GM23338 (cell line): ENCODE data around the gene HSPA2. TPM values are rescaled to one million over a fixed set of nuclear protein-coding genes. Genes with fewer than 3 reads are reported as not detected.

Experiments used
- ATAC-seq: fragments of 200-7000 bp; cut with Tn5 transposase; 3 replicates; pipeline ENCODE4 v1.9.1; 2020
- DNase-seq: peaks from one replicate; pipeline ENCODE4 v3.0.0-alpha.2; 2015; ENCODE audit warnings: low spot score
- H2AFZ ChIP-seq: fragments of 200-600 bp; sonication (generic); 2 replicates; pipeline ENCODE4 v1.8.0; 2016; ENCODE audit warnings: antibody characterized with exemption, mild to moderate bottlenecking, moderate library complexity
- H3F3A ChIP-seq: fragments of 200-600 bp; sonication (generic); replicated peaks from 2 replicates; pipeline ENCODE4 v1.8.0; 2017; ENCODE audit warnings: antibody characterized with exemption, mixed run types, low read depth
- H3K27ac ChIP-seq: fragments of 200-600 bp; sonication (generic); 2 replicates; pipeline ENCODE4 v1.6.1; 2016; ENCODE audit warnings: low read depth
- H3K27me3 ChIP-seq: fragments of 200-600 bp; sonication (generic); 2 replicates; pipeline ENCODE4 v1.8.0; 2016; ENCODE audit warnings: mild to moderate bottlenecking, mixed run types, moderate library complexity; ENCODE audit not compliant: insufficient read depth
- H3K36me3 ChIP-seq: fragments of 200-600 bp; sonication (generic); 2 replicates; pipeline ENCODE4 v1.8.0; 2016; ENCODE audit warnings: mild to moderate bottlenecking; ENCODE audit not compliant: insufficient read depth
- H3K4me1 ChIP-seq: fragments of 200-600 bp; sonication (generic); 2 replicates; pipeline ENCODE4 v1.8.0; 2016; ENCODE audit warnings: mild to moderate bottlenecking, moderate library complexity; ENCODE audit not compliant: insufficient read depth
- H3K4me2 ChIP-seq: fragments of 200-600 bp; sonication (generic); 2 replicates; pipeline ENCODE4 v1.7.1; 2017; ENCODE audit warnings: mixed run types
- H3K4me3 ChIP-seq: fragments of 200-600 bp; sonication (generic); 2 replicates; pipeline ENCODE4 v1.6.1; 2016; ENCODE audit warnings: mixed run types
- H3K79me2 ChIP-seq: fragments of 200-600 bp; sonication (generic); replicated peaks from 2 replicates; pipeline ENCODE4 v1.8.0; 2017; ENCODE audit warnings: mild to moderate bottlenecking; ENCODE audit not compliant: insufficient read depth
- H3K9me2 ChIP-seq: fragments of 200-600 bp; sonication (generic); 2 replicates; pipeline ENCODE4 v1.8.0; 2017; ENCODE audit not compliant: insufficient read depth
- H4K20me1 ChIP-seq: fragments of 200-600 bp; sonication (generic); replicated peaks from 2 replicates; pipeline ENCODE4 v1.8.0; 2017; ENCODE audit warnings: mild to moderate bottlenecking; ENCODE audit not compliant: insufficient read depth
- H3K27ac Mint-ChIP-seq: 2 replicates; pipeline ENCODE4 v1.8.0; 2020; ENCODE audit warnings: inconsistent platforms, mild to moderate bottlenecking, moderate library complexity, mixed read lengths
- H3K27me3 Mint-ChIP-seq: 3 replicates; pipeline ENCODE4 v1.8.0; 2022; ENCODE audit warnings: low read depth, mild to moderate bottlenecking, moderate library complexity, mixed read lengths, inconsistent platforms; ENCODE audit not compliant: insufficient read depth, poor library complexity
- H3K36me3 Mint-ChIP-seq: 3 replicates; pipeline ENCODE4 v1.8.0; 2021; ENCODE audit warnings: low read depth, mild to moderate bottlenecking, inconsistent platforms, moderate library complexity, mixed read lengths
- H3K4me1 Mint-ChIP-seq: 3 replicates; pipeline ENCODE4 v1.8.0; 2020; ENCODE audit warnings: mild to moderate bottlenecking, inconsistent platforms, mixed read lengths
- H3K4me3 Mint-ChIP-seq: 3 replicates; pipeline ENCODE4 v1.8.0; 2021; ENCODE audit warnings: moderate library complexity, mild to moderate bottlenecking, inconsistent platforms, mixed read lengths
- H3K9me3 Mint-ChIP-seq: 3 replicates; pipeline ENCODE4 v1.8.0; 2020; ENCODE audit warnings: moderate library complexity, mild to moderate bottlenecking, inconsistent platforms, mixed read lengths
- CREB1 ChIP-seq: fragments of 250-450 bp; sonication (Bioruptor Pico); IDR thresholded peaks from 2 replicates; pipeline ENCODE4 v1.5.0; 2020; ENCODE audit warnings: low read depth, mild to moderate bottlenecking, moderate library complexity
- CTCF ChIP-seq, 2 experiments: fragments of 200-600 bp in 1 of 2; sonication (generic) in 1 of 2; conservative IDR thresholded peaks; 2 replicates each; pipeline versions ENCODE4 v1.5.1 to v1.6.1; 2016 to 2017; ENCODE audit warnings: antibody characterized with exemption in 2 of 2, low read depth in 2 of 2, mild to moderate bottlenecking in 2 of 2, moderate library complexity in 1 of 2
- ETS1 ChIP-seq: IDR thresholded peaks from 2 replicates; pipeline ENCODE4 v1.6.1; 2016; ENCODE audit warnings: antibody characterized with exemption
- EZH2 ChIP-seq: fragments of 200-600 bp; sonication (generic); IDR thresholded peaks from one replicate; pipeline ENCODE4 v1.8.0; 2017; ENCODE audit warnings: antibody characterized with exemption, mild to moderate bottlenecking, low read depth; ENCODE audit not compliant: unreplicated experiment
- EZH2phosphoT487 ChIP-seq: fragments of 200-600 bp; sonication (generic); IDR thresholded peaks from one replicate; pipeline ENCODE4 v1.8.1; 2018; ENCODE audit warnings: antibody characterized with exemption; ENCODE audit not compliant: unreplicated experiment
- NANOG ChIP-seq: IDR thresholded peaks from 2 replicates; pipeline ENCODE4 v1.6.1; 2016; ENCODE audit warnings: antibody characterized with exemption, borderline replicate concordance
- POLR2AphosphoS5 ChIP-seq: IDR thresholded peaks from 2 replicates; pipeline ENCODE4 v1.6.1; 2016; ENCODE audit warnings: antibody characterized with exemption, low read depth
- ZNF331 ChIP-seq: fragments of 250-450 bp; sonication (Bioruptor Pico); IDR thresholded peaks from 2 replicates; pipeline ENCODE4 v1.5.0; 2020; ENCODE audit warnings: low read depth, mild to moderate bottlenecking, moderate library complexity
- polyA plus RNA-seq: library from polyadenylated mRNA; unstranded; fragments of >200 nt; fragmentation: Nextera tagmentation; extraction: Ambion mirVana; gene quantifications from 2 replicates; pipeline ENCODE4 v1.2.1, GENCODE V29; 2016
- total RNA-seq: library from RNA; depleted of rRNA; stranded (reverse); fragments of >200 nt; shearing (Covaris generic); gene quantifications from 2 replicates; pipeline ENCODE4 v1.2.3, GENCODE V29; 2014

The HSPA2 gene
- total and polyA plus RNA-seq, 2 experiments from 2014 or later, result 88.5 to 130 TPM

GRCh38 chr14:64577211-64577610 is 36.7 kb downstream of the HSPA2 start:
- H3K9me3 Mint-ChIP-seq, result no peaks in the 10 kb centered on the region
- no peaks in the 10 kb centered on the region for H3K36me3 ChIP-seq
- H2AFZ ChIP-seq, result no peak overlapping the region
- no peak overlapping the region for H3K4me3 ChIP-seq
- H3K27ac Mint-ChIP-seq, result peak overlapping the region; percentile 61; the same call in 1 of the 2 replicates
- H3K27ac ChIP-seq, result no peak overlapping the region
- no peaks in the 10 kb centered on the region for H3F3A ChIP-seq
- H3K4me1 ChIP-seq, result peaks cover 19% of the 10 kb centered on the region
- no peak overlapping the region for H3K4me3 Mint-ChIP-seq
- ATAC-seq (no peak), DNase-seq (no peak)
- H3K27me3 ChIP-seq, result no peaks in the 10 kb centered on the region
- H3K9me2 ChIP-seq, result no peaks in the 10 kb centered on the region
- H3K79me2 ChIP-seq, result no peaks in the 10 kb centered on the region
- no peaks in the 10 kb centered on the region for H4K20me1 ChIP-seq
- no peak for TF ChIP-seq ETS1
- no peak for TF ChIP-seq CTCF (conservative IDR thresholded peaks at IDR 0.05; ENCODE audit: low read depth in 2 of 2)
- no peak for TF ChIP-seq EZH2
- no peak for TF ChIP-seq NANOG
- no peak for TF ChIP-seq POLR2AphosphoS5
- no peak for TF ChIP-seq CREB1 (CRISPR knock-in tag)
- no peak for TF ChIP-seq ZNF331 (CRISPR knock-in tag)
- peaks cover 5% of the 10 kb centered on the region for H3K27me3 Mint-ChIP-seq
- H3K36me3 Mint-ChIP-seq, result no peaks in the 10 kb centered on the region
- H3K4me1 Mint-ChIP-seq, result peaks cover 38% of the 10 kb centered on the region
- H3K4me2 ChIP-seq, result no peak overlapping the region

- Mint-ChIP-seq H3K36me3 (no peaks in the 10 kb centered on the region), H3K27ac (peak overlapping the region; percentile 5; the same call in 1 of the 2 replicates)
- TF ChIP-seq ZNF331 (CRISPR knock-in tag) (no peak), ETS1 (no peak), NANOG (no peak), CTCF (conservative IDR thresholded peaks at IDR 0.05; ENCODE audit: low read depth in 2 of 2) (no peak), CREB1 (CRISPR knock-in tag) (no peak), EZH2phosphoT487 (no peak), EZH2 (no peak)
These were observed 39.9 kb downstream of the HSPA2 start for GRCh38 chr14:64580467-64580866.

More at GRCh38 chr14:64580467-64580866, 39.9 kb downstream of the HSPA2 start:
- H3K4me3 Mint-ChIP-seq, result no peak overlapping the region
- ATAC-seq (no peak), DNase-seq (no peak)
- Histone ChIP-seq H3K4me3 (no peak overlapping the region), H2AFZ (peak overlapping the region; percentile 72; the same call in 1 of the 2 replicates), H4K20me1 (no peaks in the 10 kb centered on the region), H3K36me3 (no peaks in the 10 kb centered on the region), H3K27me3 (no peaks in the 10 kb centered on the region), H3K79me2 (no peaks in the 10 kb centered on the region), H3K4me2 (no peak overlapping the region), H3F3A (no peaks in the 10 kb centered on the region), H3K4me1 (peaks cover 17% of the 10 kb centered on the region), H3K27ac (no peak overlapping the region), H3K9me2 (no peaks in the 10 kb centered on the region)
- no peaks in the 10 kb centered on the region for H3K9me3 Mint-ChIP-seq
- H3K4me1 Mint-ChIP-seq, result peaks cover 27% of the 10 kb centered on the region
- peaks cover 2% of the 10 kb centered on the region for H3K27me3 Mint-ChIP-seq
